T-helper 1 cell (primary cell): ENCODE data around the gene SUMF1.
"Not testable (repeated sequence)": the region's sequence is repeated elsewhere in the genome, so short reads cannot be mapped to it uniquely, and the experiment has no call there.

ENCODE experiments used
- DNase-seq, 5 donors: peaks; one replicate each; pipeline ENCODE4 v3.0.0-alpha.2; 2012 to 2020

The SUMF1 gene

DNA sequence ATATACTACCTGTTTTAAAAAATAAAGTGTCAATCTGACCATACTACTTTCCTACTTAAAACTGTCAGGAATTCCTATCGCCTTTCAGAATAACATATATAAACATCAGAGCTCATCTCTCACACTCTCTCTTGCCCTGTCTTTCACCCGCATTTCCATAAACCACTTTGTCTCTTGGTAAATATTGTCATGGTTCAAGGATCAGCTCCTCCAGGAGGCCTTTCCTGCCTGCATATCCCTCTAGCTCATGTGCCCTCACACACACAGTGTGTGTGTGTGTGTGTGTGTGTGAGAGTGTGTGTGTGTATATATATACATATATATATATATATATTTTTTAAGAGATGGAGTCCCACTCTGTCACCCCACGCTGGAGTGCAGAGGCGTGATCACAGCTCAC lies 6.7 kb downstream of the SUMF1 start:
- no peak for DNase-seq

DNA sequence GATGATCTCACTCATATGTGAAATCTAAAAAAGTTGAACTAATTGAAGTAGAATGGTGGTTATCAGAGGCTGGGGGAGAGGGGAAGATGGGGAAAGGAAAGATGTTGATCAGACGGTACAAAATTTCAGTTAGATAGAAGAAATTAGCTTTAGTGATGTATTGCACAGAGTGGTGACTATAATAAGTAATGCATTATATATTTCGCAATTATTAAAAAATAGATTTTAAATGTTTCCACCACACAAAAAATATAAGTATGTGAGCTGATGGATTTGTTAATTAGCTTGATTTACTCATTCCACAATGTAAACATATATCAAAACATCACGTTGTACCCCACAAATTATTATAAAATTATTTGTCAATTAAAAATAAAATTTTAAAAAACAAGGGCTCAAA lies 8.1 kb downstream of the SUMF1 start:
- no peak for DNase-seq

DNA sequence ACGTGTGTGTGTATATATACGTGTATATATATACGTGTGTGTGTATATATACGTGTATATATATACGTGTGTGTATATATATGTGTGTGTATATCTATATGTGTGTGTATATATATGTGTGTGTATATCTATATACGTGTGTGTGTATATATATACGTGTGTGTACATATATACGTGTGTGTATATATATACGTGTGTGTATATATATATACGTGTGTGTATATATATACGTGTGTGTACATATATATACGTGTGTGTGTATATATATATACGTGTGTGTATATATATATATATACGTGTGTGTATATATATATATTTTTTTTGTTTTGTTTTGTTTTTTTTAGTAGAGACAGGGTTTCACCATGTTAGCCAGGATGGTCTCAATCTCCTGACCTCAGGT lies 10.3 kb downstream of the SUMF1 start:
- not testable (repeated sequence) for DNase-seq

DNA sequence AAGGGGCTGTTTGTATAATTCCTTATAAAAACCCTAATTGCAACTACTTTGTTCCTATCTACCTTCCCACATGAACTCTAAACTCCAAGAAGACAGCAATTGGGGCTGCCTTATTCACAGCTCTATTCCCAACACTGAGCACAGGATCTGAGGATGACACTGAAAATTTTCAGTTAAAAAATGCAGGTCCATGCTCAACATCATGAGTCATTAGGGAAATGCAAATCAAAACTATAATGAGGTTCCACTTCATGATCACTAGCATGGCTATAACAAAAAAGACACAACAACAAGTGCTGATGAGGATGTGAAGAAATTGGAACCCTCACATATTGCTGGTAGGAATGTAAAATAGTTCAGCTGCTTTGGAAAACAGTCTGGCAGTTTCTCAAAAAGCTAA lies 12.9 kb downstream of the SUMF1 start:
- DNase-seq: no peak

DNA sequence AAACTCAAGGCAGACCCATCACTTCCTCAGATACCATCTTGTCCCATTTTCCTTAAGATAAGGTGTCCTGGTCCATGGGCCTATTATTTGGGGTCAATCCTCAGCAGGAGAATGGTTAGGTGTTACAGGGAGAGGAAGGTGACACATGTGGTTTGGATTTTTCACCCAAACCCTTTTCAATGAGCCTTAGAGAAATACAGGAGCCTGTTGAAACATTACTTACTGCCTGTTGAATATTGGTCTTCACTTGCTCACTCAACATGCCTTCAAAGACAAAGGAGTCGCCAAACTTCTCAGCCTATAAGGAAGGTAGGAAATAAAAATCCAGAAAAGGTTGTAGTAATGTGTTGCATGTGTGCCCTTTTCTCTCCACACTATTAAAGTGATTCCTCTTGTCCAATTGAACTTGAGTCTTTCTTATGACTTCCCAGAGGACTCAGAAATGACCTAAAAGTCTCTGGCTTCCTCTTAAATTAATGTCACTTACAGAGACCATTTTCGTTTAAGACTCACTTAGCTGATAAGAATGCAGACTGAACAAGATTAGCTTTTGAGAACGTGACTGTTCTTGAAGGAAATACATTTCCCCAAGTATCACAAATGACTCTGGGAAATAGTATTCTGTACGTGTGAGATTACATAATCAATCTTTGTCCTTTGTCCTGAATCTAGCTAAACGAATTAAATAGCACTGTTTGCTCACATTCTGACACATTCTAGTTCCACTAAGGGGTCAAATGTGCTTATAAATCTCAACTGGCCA lies 17.8 kb downstream of the SUMF1 start:
- DNase-seq: no peak

DNA sequence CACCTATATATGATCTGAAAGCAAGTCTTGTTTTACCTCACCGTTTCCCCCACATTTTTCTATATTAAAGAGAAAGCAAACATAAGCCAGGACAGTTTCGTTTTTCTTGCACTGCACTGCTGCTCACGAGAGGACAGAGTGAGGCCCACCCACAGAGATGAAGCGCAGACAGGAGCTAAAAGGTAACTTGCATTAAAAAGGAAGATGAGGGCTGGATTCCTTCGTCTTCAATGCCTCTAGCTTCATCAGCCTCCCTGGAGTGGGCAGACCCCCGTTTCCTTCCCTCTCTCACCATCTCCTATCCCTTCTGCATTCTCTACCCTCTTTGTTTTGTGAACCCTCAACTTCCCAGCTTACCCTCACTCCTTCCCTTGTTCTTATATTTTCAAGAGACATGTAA lies 18.9 kb downstream of the SUMF1 start:
- DNase-seq: no peak

DNA sequence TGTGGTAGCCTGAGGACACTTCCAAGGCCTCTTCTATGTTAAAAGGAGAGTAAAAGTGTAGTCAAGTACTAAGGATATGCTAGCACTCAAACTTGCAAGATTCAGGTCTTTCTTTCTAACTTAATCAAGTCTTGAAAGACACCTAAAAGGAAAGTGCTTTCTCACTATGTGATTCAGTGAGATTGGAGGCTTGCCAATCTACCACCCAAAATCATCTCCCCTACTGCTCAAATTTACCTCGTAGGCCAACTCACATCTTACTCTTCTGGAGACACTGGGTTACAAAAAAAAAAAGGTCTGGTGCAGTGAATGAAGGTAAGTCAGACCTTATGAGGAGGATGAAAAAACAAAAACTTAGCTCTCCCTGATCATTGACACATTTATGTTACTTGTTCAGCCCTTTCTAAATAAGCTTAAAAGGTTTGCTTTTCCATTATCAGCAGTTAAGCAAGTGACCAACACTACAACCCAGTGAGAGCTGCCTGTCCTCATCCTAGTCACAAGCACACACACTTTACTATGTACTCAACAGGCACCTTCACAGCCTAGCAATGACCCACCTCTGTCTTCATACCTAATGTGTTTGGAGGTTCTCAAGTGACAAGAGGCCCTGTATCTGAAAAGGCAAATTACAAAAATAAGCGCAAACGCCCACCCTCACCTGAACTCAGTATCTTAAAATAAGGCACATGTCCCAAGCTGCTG lies 19.6 kb downstream of the SUMF1 start:
- DNase-seq: no peak

DNA sequence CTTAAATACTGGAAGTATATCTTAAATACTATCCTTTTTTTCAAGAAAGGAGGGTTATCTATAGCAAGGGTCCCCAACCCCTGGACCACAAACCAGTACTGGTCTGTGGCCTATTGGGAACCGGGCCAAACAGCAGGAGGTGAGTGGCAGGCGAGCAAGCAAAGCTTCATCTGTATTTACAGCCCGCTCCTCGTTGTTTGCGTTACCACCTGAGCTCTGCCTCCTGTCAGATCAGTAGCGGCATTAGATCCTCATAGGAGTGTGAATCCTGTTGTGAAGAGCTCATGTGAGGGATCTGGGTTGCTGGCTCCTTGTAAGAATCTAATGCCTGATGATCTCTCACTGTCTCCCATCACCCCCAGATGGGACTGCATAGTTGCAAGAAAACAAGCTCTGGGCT lies 26.1 kb downstream of the SUMF1 start:
- no peak for DNase-seq

DNA sequence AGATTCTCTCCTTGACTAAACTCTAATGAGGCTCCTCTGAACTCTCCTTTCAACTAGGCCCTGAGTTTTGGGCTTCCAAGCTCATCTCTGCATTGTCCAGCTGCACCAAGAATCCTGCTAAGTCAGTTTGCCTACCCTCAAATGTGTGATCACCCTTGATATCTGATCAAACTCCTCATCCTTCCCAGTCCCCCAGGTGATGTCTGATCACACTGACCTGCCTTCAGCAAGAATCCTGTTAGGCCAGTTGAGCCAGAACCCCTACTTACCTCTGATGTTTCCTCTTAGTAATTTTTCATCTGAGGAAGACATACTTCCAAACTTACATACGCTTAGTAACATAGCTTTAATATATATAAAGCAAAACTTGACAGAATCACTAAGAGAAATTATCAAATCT lies 28.8 kb downstream of the SUMF1 start:
- DNase-seq: no peak

DNA sequence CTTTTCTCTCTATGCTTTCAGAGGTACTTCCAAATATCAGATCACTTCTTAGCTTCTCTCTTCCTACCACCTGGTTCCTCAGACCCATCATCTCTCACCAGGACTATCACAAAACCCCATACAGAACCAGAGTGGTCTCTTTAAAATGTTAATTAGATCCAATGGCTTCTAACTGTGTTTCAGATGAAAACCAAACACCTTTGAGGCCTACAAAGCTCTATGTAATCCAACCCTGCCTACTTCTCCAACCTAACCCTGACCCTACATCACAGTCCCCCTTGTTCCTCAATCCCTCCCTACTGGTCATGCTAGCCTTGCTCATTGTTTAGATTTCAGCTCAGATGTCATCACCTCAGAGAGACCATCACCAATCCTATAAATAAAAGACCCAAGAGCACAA lies 34.8 kb downstream of the SUMF1 start:
- no peak for DNase-seq

DNA sequence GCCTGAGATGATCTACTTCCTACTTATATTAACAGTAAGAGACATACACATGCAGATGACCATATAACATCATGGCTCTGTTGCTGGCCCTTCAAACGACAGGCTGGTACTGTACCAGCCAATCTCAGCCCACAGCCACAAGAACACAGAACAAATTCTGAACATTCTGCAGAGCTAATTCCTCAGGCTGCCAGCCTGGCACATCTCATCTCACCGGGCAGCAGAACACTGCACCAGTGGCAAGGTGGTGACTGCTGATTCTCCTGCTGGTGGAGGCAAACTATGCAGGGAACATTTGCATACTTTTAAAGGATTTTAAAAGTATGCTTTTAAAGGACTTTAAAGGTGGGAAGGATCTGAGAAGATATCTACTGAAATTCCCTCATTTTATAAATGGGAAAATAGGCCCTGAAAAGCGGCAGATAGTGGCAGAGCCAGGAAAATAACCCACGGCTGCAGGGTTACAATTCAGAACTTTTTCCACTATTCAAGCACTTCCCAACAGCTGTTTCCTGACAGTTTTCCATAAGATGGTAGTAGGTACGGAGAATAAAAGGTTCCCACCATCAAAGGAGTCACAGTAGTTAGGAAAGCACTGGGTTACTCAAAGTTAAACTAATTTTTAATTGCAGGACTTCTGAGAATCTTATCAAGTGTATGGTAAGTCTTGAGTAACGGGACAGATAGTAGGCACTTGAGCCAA lies 37.3 kb downstream of the SUMF1 start:
- DNase-seq: no peak

DNA sequence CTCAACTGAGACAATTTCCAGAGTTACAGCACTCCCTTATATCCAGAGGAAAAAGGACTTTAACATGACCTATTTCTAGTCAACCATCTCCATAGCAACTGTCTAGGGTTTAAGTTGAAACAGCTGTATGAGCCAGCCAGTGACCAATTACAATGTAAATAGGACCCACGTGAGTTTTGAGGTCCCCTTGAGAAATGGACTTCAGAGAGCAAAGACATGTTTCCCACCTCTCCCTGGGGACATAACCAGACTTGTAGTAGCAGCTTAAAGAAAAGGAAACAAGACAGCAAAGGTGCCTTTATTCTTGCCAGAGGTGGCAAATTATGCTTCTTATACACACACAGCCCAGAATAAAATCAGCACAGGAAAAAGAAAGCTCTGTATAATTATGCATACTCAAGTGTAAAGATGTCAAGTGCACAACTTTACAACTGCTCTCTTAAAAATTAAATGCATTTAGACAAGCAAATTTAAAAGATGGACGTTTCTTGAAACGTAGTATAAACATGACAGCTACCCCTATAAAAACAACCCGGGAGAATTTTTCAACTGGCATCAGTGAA lies 40.2 kb downstream of the SUMF1 start:
- DNase-seq: no peak

DNA sequence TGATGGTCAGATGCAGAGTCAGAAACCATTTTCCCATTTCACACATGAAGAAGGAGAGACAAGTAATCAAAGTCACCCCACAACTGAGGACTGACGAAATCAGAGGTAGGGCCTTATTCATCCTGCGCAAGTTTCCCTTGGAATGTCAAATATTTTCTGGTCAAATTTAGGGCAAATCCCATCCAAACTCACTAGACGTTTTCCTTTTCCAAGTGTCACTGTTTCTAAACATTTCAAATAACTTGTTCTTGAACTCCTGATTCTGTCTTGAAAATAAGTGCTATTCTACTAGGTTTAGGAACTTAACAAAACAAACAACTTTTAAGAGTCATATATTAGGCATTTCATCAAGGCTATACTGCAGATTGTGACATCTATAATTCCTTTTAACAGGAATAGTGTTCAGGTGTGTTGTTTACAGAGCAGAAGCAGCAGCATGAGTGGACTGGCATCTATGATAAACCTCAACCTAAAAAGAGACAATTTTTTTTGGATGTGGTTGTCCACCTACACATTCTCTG lies 40.7 kb downstream of the SUMF1 start:
- DNase-seq: no peak

DNA sequence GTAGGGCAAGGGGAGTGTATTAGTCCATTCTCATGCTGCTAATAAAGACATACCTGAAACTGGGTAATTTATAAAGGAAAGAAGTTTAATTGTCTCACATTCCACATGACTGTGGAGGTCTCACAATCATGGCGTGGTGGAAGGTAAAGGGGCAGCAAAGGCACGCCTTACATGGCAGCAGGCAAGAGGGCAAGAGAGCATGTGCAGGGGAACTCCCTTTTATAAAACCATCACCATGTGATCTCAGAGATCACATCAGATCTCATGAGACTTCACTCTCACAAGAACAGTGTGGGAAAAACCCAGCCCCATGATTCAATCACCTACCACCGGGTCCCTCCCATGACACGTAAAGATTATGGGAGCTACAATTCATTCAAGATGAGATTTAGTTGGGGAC lies 41.4 kb downstream of the SUMF1 start:
- DNase-seq: no peak

DNA sequence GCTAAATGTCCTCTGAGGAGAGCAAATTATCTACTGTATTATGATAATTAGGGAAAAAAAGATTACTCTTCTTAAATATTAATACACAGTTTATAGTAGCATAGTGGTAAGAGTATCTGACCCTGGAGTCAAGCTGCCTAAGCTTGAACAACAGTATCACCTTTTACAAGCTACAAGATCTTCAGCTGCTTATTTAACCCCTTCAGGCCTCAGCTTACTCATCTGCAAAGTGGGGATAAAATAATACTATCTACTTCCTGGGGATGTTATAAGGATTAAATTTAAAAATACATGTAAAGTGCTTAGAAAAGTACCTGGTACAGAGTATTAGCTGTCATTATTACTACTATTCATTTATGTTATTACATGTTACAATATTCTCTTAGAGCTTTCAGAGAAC lies 42.0 kb downstream of the SUMF1 start:
- no peak for DNase-seq

DNA sequence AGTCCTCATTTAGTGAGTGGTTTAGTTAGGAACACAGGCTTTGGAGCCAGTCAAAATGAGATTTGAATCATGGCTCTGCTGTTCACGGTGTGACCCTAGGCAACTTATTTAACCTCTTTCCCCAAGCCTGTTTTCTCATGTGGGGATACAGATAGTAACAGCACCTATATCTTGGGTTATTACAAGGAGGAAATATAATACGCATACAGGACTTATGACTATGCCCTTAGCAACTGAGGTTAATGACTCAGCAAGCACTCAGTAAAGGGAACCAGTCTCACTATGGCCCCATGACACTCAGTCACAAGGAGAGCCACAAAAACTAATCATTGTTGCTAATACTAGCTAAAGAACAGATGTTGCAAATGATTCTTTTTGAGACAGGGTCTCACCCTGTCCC lies 45.9 kb downstream of the SUMF1 start:
- peak in 1 of 5 donors; percentile 49 for DNase-seq

DNA sequence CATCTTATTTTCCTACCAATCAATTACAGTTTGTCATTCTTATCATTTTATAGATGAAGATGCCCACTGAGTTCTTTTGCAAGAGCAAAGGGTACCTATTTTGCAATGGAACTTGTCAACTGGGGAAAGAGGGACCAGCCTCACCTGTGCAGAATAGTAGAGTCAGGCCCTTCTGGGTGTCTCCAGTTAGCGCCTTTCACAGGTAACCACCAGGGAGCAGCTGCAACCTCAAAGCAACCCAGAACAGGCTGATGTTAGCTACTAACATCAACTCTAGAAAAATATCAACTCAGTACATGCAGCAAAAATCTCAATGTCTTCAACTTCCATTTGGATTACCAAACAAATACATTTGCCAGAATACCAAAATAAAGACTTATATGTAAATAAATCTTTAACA lies 47.1 kb downstream of the SUMF1 start:
- no peak for DNase-seq

DNA sequence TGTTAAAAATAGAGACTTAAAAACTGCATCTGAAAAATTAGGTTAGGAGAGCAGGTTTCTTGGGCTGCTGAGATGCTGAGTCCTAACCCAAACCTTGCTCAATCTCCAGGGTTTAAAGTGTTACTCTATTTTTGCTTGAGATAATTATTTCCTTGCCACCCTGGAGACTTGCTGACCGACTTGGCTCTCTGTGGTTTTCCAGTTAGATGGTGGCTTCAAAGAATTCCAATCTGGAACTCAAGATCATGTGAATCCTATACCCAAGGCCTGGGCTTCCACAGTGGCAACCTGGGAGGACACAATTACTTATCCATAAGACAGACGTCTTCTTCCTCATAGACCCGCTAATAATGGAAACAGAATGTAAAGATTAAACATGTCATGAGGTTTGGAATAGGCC lies 47.7 kb downstream of the SUMF1 start:
- no peak for DNase-seq

DNA sequence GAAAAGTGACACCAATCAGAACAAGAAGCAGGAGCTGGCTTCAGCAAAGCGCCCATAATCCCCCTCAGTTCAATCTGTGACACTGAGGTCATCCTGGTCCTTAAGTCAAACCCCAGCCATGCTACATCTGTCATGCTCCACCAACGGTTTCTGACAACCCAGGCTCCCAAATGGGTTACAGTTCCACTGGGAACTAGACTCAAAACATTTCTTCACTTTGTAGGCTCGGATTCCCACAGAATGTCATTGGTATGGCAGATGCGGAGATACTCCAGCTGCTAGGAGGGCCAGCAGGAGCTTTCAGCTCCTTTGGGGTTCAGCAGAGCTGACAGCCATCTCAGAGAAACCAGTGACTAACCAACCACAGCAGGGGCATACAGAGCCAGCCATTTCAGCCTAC lies 48.9 kb downstream of the SUMF1 start:
- no peak for DNase-seq

DNA sequence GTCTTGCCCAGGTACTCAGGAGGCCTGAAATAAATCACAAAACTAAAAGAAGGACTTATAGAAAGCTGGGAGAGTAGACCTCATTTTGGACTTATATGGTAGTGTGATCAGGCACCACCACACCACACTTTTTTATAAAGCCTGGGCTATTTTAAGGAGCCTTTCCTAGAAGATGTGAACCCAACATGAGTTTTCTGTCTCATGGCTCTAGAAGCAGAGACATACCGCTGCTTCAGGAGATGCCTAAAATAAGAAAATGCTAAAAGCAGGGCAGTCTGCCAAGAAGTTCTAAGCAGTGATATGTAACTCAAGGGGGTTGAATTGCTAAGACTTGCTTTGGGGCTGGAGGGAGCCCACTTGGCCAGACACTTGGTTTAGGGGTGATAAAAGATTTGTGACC lies 49.6 kb downstream of the SUMF1 start:
- no peak for DNase-seq

DNA sequence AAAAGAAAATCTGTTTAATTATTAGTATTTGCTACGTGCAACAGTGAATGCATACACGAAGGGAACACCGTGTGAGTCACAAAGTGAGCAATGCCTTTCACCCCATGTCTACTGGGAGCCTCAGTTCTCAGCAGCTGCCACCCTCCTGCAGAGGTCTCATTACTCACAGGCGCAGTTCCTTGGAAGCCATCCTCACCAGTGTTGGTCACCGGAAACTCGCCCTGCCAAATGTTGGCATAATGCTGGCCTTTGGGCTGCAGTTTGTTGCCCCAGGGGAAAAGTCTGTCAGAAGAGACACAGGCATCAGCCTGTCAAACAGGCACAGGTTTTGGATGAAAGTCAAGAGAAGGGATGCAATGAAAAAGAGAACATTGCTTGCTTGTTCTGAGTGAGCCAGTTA lies 50.1 kb downstream of the SUMF1 start:
- DNase-seq: no peak

DNA sequence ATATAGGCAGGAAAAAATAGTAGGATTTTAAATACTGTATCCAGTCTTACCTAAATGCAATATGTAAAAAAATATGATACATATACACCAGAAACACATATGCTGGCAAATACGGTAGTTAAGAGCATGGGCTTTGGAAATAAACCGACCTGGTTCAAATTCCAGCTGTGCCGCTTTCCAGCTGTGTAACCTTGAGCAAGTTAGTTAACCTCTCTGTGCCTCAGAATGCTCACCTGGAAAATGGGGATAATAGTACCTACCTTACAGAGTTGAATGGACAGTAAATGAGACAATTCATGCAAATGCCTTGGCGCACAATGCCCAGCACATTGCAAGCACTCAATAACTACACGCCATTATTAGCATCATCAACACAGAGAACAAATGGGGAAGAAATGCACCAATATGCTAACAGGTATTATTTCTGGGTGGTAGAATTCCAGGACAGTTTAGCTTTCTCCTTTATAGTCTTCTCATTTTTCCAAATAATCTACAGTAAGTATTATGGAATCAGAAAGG lies 50.6 kb downstream of the SUMF1 start:
- no peak for DNase-seq

DNA sequence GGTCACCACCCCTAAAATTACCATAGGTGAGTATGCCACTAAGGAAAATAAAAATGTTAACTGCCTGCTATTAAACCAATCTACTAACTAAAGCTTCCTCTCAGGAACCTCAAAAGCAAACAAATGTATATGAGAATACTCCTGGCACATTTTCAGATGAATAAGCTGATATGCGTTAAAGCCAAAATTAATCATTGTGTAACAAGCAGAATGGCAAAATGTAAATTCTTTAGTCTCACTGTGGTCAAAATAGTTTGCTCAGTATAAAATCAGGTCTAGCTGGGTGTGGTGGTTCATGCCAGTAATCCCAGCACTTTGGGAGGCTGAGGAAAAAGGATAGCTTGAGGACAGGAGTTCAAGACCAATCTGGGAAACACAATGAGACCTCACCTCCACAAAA lies 53.6 kb downstream of the SUMF1 start:
- DNase-seq: no peak
